ENCODE data around the gene HOTAIR. TPM values are rescaled to one million over a fixed set of nuclear protein-coding genes. Genes with fewer than 3 reads are reported as not detected.

The HOTAIR gene
- total RNA-seq, 1 experiment from 2014 or later = not detected

GRCh38 chr12:53997204-53998109 is 22.7 kb upstream of the HOTAIR start:
- H3K4me1 Mint-ChIP-seq = peaks cover 33% of the 10 kb centered on the region
- H3K36me3 Mint-ChIP-seq = no peaks in the 10 kb centered on the region; the same call in 1 of the 2 replicates
- peaks cover 100% of the 10 kb centered on the region for H3K27me3 Mint-ChIP-seq (ENCODE audit: low read depth)
- no peak for DNase-seq (ENCODE audit: low spot score)
- no peak overlapping the region for H3K27ac Mint-ChIP-seq
- ChIA-PET CTCF (interaction anchor here (0.9 to 2.5 kb wide), 8 partner anchors 11 to 295 kb away, joined by 3 to 14 read pairs (median 3); partner anchors contain the start of genes HOXC10 and HOXC8), POLR2A (no interaction called here)
- TF ChIP-seq MLX (CRISPR knock-in tag; IDR thresholded peaks at IDR 0.05) = no peak
- no peak for TF ChIP-seq NFYB (CRISPR knock-in tag; conservative IDR thresholded peaks at IDR 0.05; ENCODE audit: low read depth)
- TF ChIP-seq E2F4 (CRISPR knock-in tag; IDR thresholded peaks at IDR 0.05; ENCODE audit: borderline replicate concordance, low read depth) = no peak
- TF ChIP-seq CBFB (CRISPR knock-in tag; IDR thresholded peaks at IDR 0.05; ENCODE audit: low read depth) = no peak
- no peaks in the 10 kb centered on the region for H3K9me3 Mint-ChIP-seq
- H3K4me3 Mint-ChIP-seq = no peak overlapping the region
- no peak for ATAC-seq

GRCh38 chr12:53996240-53997203 is 21.8 kb upstream of the HOTAIR start:
- POLR2A ChIA-PET = no interaction called here
- peak overlapping the region; percentile 56 for H3K4me3 Mint-ChIP-seq

GRCh38 chr12:53995378-53996239 is 20.9 kb upstream of the HOTAIR start:
- ChIA-PET POLR2A (no interaction called here), CTCF (interaction anchor here (0.6 to 2.1 kb wide), 11 partner anchors 10 to 249 kb away, joined by 3 to 10 read pairs (median 6); partner anchors contain the start of genes HOXC10 and HOXC5)
- Mint-ChIP-seq H3K9me3 (no peaks in the 10 kb centered on the region), H3K27me3 (ENCODE audit: low read depth) (peaks cover 100% of the 10 kb centered on the region), H3K4me3 (peak overlapping the region; percentile 56), H3K27ac (no peak overlapping the region), H3K4me1 (peaks cover 36% of the 10 kb centered on the region), H3K36me3 (no peaks in the 10 kb centered on the region)
- ATAC-seq (peak; percentile 49), DNase-seq (ENCODE audit: low spot score) (peak; percentile 76)
- no peak for TF ChIP-seq HMGXB4 (CRISPR knock-in tag; IDR thresholded peaks at IDR 0.05)
- TF ChIP-seq ZNF396 (CRISPR knock-in tag; IDR thresholded peaks at IDR 0.05; ENCODE audit: borderline replicate concordance) = no peak
- TF ChIP-seq SP1 (CRISPR knock-in tag; conservative IDR thresholded peaks at IDR 0.05) = 0 out of 2 replicates have a peak, but pooled peaks have one; percentile 20

More at GRCh38 chr12:53996240-53997203, 21.8 kb upstream of the HOTAIR start:
- DNase-seq (ENCODE audit: low spot score) (no peak), ATAC-seq (no peak; the same call in 1 of the 2 replicates)
- TF ChIP-seq NFYB (CRISPR knock-in tag; conservative IDR thresholded peaks at IDR 0.05; ENCODE audit: low read depth) = no peak
- no peak for TF ChIP-seq RELA (CRISPR knock-in tag; IDR thresholded peaks at IDR 0.05; ENCODE audit: borderline replicate concordance)
- no peak for TF ChIP-seq JAZF1 (CRISPR knock-in tag; IDR thresholded peaks at IDR 0.05)
- no peak for TF ChIP-seq HMGA2 (CRISPR knock-in tag; IDR thresholded peaks at IDR 0.05)
- TF ChIP-seq NFE2L1 (CRISPR knock-in tag; IDR thresholded peaks at IDR 0.05) = no peak
- TF ChIP-seq ESRRA (CRISPR knock-in tag; IDR thresholded peaks at IDR 0.05; ENCODE audit: borderline replicate concordance) = no peak
- no peak for TF ChIP-seq ETV6 (CRISPR knock-in tag; IDR thresholded peaks at IDR 0.05)
- no peak for TF ChIP-seq SMAD4 (CRISPR knock-in tag; IDR thresholded peaks at IDR 0.05)
- no peak for TF ChIP-seq FOXK1 (CRISPR knock-in tag; IDR thresholded peaks at IDR 0.05)
- TF ChIP-seq KAT7 (CRISPR knock-in tag; IDR thresholded peaks at IDR 0.05; ENCODE audit: borderline replicate concordance) = no peak
- no peak for TF ChIP-seq OVOL2 (CRISPR knock-in tag; IDR thresholded peaks at IDR 0.05; ENCODE audit: borderline replicate concordance)
- TF ChIP-seq GTF2I (CRISPR knock-in tag; conservative IDR thresholded peaks at IDR 0.05) = no peak
- TF ChIP-seq JUN (CRISPR knock-in tag; IDR thresholded peaks at IDR 0.05) = no peak
- TF ChIP-seq RORB (CRISPR knock-in tag; IDR thresholded peaks at IDR 0.05) = no peak
- TF ChIP-seq E2F4 (CRISPR knock-in tag; IDR thresholded peaks at IDR 0.05; ENCODE audit: borderline replicate concordance, low read depth) = no peak
- no peak for TF ChIP-seq ZNF317 (CRISPR knock-in tag; IDR thresholded peaks at IDR 0.05; ENCODE audit: borderline replicate concordance, low read depth)
- no peak for TF ChIP-seq ZNF416 (CRISPR knock-in tag; IDR thresholded peaks at IDR 0.05)
- TF ChIP-seq ZNF263 (CRISPR knock-in tag; IDR thresholded peaks at IDR 0.05; ENCODE audit: low read depth) = no peak
- Mint-ChIP-seq H3K9me3 (no peaks in the 10 kb centered on the region), H3K27ac (no peak overlapping the region), H3K27me3 (ENCODE audit: low read depth) (peaks cover 100% of the 10 kb centered on the region), H3K36me3 (no peaks in the 10 kb centered on the region), H3K4me1 (peaks cover 33% of the 10 kb centered on the region)
- CTCF ChIA-PET = interaction anchor here (0.9 to 2.5 kb wide), 12 partner anchors 9 to 294 kb away, joined by 3 to 14 read pairs (median 5); partner anchors contain the start of genes HOXC10 and HOXC8

Data from WTC11 (cell line).